HG02610 (cell line): ENCODE results near the gene SNAP25.

ENCODE experiments used
- ATAC-seq: cut with Tn5 transposase; IDR thresholded peaks from one replicate; pipeline ENCODE4 v1.9.1; 2021; ENCODE audit warnings: mild to moderate bottlenecking, moderate library complexity; ENCODE audit not compliant: unreplicated experiment

SNAP25 gene

DNA sequence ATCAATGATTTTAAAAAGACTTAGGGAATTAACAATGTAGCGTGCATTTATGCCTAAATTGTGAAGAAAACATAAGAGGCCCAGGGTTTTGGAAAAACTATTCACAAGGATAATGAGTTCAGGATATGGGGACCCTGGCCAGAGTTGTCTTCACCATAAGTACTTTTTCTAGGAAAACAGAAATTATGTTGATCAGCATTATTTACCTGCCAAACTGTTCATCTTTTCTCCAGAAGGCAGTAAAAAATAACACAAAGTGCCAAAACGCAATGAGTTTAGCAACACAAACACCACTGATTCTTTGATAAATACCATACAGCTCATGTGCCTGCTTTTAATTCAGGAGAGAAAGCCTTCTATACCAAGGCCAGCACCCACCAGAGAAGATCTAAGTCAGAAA, 43.1 kb downstream of the SNAP25 start:
- ATAC-seq: no peak

DNA sequence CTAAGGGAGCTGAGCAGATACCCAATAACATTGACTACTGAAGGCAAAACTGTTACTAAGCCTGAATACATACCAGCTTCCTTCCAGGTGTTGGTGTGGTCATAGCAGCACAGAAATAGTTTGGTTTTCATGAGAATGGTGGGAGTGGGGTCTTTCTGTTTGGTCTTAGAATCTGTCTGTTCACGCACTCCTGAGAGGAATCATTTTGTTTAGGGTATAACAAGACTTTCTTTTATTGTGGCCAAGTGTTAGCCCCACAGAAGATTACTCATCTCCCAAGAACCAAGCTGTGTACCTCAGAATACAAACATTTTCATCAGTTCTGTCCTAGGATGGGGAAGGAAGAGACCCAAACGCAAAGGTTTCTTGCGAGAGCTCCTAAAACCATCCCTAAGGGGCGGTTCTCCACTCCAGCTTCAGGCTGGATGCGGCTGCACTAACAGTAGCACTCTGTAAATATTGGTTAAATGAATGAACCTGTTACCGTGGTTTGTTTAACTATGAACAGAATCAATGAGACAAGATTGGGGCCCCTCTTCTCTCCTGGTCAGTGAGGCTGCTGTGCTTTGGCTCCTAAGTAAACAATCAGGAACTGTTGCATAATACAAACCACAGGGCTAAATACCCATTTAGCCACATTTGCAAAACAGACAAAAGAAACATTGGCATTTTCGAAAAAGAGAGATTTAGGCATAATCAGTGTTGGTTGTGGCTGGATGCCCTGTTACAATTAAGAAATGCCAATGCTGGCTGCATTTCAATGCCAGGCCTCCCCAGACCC, 44.9 kb downstream of the SNAP25 start:
- no peak for ATAC-seq

DNA sequence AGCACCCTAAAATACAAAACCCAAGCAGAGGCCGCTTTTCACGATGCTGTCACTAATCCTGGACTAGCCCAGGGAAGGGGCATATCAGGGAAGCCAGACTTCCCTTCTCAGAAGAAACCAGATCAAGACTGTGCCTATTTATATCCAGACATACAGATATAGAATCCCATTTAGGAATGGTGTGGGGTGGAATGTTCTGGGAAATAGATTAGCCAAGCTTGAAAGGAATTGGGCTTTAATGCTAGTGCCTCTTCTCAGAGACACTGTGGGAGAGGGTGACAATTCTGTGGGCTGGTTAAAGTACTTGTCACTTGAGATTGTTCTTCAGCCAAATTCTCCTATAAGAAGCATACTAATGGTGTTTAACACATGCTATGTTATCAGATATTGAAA, 45.5 kb downstream of the SNAP25 start:
- no peak for ATAC-seq

DNA sequence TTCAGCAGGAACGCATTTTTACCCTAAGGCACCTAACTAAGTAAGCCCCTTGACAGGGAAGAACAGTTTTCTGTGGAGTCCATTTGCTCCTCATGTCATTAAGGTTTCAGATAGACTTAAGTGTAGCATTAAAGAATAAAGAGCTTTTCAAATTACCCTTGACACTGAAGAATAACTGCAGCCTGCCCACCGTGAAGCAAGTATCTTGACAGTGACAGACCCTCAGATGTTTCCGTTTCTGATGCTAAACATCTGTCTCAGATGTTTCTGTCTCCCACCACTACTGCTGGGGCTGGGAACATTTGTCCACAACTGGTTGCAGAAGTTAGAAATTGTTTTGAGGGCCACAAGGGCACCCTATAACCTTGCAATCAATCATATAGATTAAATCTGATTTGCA, 50.0 kb downstream of the SNAP25 start:
- no peak for ATAC-seq

DNA sequence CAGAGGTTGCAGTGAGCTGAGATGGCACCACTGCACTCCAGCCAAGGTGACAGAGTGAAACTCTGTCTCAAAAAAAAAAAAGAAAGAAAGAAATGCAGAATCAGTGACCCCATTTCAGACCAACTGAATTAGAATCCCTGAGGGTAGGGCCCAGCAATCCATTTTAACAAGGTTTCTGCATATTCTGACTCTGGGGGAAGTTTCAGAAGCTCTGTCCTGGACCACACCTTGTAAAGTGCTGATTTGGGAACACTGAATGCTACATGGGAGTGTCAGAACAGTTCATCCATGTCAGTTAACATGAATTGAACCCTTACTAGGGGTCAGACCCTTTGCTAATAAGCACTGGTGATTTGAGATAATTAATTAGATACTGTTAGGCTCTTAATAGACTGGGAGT, 52.0 kb downstream of the SNAP25 start:
- no peak for ATAC-seq

DNA sequence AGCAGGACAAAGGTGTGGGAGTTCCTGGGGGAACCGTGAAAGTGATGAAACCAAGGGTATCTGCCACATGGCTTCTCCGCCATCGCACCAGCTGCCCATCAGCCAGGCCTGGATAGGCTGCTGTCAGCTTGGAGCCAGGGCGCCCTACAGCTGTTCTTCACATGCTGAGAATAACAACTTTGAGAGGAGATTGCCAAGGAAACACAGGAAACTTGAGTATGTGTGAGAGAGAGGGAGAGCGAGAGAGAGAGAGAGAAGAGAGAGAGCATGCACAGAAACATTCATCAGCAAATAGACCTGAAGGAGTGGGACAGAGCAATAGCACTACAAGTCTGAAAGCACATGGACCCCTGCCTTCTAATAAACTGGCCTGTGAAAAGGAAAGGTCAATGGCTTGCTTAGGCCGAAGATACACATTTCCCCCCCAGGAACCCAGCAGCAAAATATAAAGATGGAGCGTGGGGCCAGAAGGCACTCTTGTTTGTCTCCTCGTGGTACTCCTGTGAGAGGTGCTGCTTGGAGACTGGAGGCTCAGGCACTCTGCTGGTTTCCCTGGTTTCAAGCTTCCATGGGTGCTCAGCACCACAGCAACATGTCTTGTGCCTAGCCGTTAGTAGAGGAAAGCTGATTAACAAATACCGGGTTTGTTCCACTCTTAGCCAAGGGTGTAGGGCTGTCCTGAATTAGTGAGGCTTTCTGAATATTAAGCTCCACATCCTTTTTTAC, 53.0 kb downstream of the SNAP25 start:
- ATAC-seq: no peak

DNA sequence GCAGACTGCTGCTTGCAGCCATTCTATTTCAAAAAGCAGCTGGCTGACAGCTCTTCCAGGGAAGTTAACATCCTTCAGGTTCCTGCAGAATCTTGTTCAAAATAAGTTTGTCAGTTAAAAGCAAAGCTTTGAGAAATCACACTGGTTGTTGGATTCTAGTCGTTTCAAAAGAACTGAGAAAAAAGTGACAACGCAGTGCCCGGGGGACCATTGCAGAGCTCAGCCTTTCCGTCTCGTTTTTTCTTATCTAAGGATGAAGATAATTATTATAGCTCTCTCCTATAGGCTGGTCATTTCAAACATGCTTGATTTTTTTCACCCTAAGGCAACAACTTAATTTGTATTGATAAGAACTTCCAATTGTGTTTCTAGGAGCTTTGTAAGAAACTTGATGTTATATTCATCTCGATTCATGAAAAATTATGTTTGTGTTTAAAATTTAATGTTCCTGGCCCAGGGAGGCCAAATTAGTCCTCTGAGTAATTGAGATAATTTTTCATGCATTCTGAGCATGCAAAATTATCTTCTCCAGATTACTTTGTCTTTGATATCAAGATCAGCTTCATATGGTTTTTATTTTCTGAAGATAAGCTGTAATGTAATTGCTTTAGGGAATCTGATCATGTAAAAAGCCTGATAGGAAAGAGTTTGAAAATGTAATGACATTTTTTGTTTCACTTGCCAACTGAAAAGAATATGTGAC, 58.4 kb downstream of the SNAP25 start:
- no peak for ATAC-seq

DNA sequence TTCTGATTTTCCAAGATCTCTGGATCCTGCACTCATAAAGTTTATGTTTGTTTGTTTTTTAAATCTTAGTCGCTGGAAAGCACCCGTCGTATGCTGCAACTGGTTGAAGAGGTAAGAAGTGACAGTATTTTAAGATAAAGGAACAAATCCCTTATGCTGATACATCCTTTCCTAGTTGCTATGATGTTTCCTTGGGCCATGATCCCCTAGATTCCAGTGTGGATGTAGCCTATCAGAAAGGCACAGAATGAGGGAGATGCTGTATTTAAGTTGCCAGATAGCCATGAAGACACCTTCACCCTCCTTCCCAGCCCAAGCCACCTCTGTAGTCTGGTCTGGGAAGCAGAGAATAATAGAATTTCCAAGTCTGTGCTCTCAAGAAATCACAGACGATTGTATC, 59.0 kb downstream of the SNAP25 start:
- no peak for ATAC-seq

DNA sequence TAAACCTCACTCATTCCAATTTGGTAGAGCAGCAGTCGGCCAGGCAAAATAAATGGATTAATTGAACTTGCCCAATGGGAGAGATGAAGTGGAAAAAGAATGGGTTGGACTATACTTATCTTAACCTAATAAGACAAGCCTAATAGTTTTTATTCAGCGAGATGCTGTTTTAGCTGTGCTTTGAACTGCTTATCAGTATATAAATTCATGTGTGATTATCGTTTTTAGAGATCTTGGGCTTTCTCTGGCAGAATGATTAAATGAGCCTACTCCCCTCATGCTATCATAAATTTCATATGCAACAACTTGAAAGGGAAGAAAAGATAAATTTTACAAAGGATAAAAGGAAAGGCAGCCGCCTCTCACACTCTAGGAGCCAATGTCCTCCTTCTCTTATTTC, 59.8 kb downstream of the SNAP25 start:
- ATAC-seq: no peak

DNA sequence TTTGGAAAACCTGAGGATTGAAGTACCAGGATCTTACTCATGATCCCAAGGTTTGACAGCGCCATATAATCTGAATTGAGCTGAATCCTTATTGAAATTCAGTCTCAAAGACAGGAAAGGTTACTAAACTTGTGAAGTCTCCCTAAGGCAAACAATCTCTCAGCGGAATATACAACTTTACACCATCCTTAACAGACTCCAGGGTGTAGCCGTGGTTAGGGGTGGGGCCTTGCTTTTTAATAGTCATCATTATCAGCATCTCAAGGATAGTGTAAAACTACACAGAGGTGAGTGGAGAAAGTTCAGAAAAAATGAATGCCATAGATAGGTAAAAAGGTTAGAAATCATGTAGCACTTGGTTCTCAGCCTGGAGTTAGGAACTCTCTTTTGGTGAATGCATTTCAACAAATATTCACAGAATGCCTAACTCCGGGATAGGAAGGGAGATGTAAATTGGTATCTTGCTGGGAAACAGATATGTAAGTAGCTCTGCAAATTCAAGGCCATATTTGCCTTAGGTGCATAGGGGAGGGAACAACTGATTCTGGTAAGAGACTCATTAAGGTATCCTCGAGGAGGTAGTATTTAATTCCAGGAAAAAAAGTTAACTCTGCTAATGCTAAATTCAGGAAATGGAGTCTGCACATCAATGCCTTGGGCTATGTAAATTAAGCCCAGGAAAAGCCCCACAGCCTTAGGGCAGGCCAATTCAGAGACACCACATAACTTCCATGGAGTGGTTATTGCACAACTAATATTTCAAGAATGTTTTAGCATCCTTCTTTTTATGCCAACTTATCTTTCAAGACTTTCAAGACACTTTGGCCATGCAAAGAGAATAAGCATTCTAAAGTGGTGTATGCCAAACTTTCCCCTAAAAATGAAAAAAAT, 61.6 kb downstream of the SNAP25 start:
- no peak for ATAC-seq

DNA sequence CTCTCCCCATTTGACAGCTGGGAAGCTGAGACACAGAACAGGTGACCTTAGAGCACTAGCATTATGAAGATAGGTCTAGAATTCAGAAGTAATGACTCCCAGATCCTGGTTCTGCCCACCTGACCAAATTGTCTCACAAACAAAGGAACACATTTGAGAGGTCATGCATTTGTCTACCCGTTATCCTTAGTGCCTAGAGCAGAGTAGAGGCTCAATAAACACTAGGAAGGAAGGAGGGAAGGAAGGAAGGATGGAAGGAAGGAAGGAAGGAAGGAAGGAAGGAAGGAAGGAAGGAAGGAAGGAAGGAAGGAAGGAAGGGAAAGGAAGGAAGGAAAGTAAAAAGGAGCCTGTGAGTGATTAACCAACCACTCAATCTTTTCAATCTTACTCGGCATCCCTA, 63.3 kb downstream of the SNAP25 start:
- no peak for ATAC-seq

DNA sequence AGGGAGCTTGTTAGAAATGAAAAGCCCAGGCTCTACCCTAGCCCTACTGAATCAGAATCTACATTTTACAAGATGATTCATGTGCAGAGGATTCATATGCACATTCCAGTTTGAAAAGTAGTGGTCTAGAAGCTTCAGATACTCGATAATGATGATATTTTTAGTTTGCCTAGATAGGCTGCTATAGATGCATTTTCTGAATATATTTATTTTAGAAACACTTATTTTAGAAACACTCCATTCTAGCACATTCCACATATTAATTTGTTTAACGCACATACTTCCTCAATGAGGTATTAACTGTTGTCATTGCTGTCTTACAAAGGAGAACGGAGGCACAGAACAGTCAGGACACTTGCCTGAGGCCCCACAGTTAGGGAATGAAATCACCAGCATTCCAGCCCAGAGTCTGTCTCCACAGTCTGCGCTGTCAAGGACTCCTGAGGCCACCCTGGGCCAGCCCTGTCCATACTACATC, 64.4 kb downstream of the SNAP25 start:
- no peak for ATAC-seq

DNA sequence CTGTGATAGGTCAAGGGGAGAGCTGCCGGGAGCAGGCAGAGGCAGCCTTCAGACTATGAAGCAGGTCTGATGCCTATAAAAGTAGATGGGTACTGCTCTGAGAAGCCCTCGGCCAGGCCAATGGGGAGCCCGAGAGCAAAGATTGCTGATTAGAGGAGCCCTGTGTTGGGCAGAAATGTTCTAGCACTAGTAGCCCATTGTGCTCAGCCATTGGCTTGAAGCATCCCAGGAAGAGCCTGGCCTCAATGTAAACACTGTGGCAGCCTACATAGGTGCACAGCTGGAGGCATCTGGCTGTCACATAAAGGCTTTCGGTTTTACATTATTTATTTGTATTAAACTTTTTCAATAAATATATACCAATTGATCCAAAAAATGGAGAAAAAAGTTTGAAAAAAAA, 67.7 kb downstream of the SNAP25 start:
- no peak for ATAC-seq

DNA sequence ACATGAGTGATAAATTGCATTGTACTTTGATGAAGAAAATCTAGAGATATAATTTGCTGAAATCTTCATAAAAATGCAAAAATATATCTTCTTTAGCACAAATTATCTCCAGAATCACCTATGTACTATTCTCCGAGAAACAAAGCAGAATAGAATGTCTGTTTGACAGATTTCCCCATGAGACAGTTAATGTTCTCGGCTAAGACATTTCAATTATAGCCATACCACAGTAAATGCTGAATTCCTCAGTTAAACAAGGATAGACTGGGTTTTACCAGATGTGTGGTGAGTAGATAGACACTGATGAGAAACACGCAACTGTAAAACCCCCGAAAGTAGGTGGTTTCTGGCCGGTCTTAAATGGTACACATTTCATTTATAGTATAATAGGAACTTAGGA, 69.8 kb downstream of the SNAP25 start:
- ATAC-seq: no peak

DNA sequence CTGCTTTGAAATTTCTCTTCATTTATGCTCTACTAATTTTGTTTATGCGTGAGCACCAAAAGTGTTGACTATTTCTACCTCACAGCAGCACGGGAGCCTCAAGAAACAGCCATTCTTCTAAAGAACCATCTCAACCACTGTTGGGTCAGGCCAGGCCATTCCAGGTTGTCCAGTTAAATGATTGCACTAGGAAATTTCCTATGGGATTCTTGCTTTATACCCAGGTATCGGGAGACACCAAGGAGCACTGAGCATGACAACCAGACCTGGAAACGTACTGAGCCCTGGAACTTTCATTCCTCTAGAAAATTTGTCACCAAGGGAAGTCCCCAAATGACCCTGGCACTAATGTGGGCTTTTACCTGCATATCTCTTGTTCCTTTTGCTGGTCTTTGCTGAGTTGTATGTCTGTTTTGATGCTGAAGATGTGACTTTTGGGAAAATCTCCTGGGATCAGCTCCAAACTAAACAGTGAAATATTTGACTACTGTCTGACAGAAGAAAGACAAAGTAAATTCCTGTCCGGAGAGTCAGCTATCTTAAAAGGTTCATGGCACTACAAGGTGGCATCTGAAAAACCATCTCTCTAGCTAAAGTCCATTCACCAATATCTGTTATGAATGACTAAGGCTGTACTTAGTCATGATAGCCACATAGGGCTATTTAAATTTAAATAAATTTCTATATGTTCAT, 70.5 kb downstream of the SNAP25 start:
- ATAC-seq: no peak

DNA sequence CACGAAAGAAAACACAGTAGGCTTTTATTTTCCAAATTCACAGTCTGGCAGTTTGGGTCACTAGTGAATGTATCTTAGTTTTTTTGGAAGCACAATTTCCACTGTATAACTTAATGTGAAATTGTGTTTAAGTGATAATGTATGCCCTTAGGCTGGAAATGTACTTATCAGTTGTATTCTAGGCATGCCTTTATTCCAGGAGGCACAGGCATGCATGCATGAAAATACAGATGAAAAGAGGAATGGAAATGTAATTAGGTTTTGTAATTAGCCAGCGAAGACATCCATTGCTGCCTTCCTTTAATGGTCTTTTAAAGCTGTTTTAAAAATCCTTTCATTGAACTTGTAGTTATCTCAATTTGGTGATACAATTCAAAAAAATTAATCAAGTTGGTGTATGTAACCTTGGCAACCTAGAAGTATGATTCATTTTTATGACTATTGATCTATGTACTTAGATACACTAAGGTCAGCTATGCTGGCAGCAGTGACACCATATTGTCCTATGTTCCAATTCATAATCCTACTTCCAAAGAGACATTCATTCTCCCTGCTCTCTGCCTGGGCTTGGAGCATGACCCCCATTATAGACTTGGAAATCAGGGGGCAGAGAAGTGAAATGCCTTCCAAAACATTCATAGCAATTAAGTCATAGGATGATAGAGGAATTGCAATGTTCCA, 73.1 kb downstream of the SNAP25 start:
- no peak for ATAC-seq

DNA sequence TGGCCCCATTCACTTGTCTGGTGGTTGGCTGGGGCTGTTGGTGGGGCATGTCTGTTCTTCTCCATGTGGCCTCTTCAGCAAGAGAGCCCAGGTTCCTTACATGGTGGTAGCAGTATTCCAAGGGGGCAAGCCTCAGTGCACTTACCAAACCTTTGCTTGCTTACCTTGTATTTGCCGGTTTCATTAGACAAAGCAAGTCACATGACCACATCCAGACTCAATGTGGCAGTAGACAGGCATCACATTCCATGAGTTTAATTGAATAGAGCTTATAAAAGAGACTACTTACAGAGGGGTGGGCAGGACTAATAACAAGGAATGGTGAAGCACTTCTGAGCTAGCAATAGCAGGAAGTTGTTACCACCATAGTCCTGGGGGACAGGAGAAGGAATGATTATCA, 78.6 kb downstream of the SNAP25 start:
- no peak for ATAC-seq

DNA sequence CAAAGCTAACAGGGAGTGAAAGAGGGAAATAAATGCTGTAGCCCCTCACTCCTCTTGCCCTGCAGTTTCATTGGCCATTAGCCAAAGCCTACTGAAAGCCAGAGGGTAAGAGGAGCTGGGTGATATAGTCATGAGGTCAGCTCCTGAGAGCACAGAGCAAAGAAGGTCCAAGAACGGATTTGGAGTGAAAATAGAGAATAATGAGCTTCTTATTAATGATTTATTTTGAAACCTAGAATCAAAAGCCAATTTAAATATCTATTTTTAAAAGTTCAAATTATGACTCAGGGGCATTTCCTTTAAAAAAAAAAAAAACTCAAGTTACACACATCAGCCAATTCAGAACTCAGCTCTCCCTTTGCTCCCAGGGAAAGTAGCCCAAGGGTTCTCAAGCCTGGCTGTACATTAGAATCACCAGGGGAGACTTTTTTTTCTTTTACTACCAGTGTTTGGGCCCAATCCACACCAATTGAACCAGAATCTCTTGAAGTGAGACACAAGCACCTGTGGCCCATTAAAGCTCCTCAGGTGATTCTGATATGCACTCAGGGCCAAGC, 79.1 kb downstream of the SNAP25 start:
- no peak for ATAC-seq
